HG03196 (cell line): ENCODE results near the gene RNF125.
A peak's percentile ranks its signal among the peaks of the same experiment; 100 is the strongest.

Source experiments
- ATAC-seq: cut with Tn5 transposase; IDR thresholded peaks from one replicate; pipeline ENCODE4 v1.9.1; 2021; ENCODE audit not compliant: unreplicated experiment

RNF125 gene

DNA sequence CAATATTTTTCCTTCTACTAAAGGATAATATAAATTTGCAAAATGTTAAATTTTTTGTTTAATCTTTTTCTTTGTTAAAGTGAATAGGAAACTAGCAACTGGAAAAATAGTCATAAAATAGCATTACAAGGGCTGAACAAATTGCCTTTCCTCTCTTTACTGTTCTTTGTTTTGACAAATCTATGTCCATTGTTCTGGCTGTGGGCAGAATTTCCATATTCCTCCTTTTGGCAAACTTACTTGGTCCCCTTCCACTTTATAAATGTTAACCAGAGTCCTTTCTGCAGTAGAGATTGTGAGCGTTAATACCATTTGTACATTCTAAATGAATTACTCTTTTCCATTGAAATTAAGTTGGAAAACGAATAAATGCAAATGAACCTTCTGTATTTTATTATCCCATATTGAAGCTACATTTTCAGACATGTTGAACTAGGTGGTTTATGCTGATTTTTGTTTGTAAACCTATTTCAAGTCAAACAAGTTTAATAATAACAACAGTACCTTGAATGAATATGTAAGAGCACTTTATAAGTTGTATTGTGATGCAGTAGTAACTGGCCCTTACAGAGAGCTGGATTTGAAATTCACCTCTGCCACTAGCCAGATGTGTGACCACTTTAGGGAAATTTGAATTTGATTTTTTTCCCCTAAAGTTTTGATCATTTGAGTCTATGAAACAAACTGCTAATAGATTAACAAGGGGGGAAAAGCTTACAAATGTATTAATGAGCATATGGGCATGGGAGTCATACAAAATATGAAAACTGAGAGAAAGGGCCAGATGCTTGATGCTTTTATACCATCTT, 3.3 kb downstream of the RNF125 start:
- no peak for ATAC-seq

DNA sequence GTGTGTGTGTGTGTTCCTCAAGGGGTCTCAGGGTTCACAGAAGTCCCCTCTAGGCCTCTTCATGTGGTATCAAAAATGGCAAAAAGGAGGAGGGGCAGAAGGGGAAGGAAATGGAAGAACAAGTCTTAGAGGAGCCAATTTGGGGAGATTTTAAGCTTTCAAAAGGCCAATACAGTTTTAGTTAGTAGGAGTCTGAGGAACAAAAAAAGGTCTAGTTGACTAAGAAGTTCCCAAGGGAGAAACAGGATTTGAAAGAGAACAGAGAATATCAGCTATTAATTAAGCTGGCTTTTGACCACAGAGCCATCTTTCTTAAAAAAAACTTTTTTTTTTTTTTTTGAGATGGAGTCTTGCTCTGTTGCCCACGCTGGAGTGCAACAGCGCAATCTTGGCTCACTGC, 7.1 kb downstream of the RNF125 start:
- no peak for ATAC-seq

DNA sequence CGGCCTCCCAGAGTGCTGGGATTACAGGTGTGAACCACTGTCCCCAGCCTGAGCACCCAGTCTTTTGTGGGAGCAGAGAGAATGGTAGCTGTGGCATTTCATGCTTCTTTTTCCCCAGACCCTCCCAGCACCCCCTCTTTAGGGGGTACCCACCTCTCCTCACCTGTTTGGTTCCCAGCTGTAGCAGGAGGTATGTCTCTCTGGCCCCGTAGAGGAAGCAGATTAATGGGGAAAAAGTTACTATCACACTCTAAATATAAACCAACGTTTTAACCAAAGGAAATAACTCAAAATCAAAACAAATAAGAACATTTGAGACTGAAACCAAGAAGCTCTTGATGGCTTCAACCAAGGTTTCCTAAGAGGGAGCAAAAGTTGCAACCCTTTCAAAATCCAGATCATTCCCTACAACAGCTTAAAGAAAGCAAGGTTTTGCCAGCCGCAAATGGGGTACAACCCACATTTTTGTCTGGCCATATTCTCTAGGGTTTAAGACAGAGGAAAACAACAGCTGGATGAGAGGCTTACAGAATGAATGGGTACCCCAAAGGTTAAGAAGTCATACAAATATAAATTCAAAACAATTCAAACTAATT, 8.0 kb downstream of the RNF125 start:
- no peak for ATAC-seq

DNA sequence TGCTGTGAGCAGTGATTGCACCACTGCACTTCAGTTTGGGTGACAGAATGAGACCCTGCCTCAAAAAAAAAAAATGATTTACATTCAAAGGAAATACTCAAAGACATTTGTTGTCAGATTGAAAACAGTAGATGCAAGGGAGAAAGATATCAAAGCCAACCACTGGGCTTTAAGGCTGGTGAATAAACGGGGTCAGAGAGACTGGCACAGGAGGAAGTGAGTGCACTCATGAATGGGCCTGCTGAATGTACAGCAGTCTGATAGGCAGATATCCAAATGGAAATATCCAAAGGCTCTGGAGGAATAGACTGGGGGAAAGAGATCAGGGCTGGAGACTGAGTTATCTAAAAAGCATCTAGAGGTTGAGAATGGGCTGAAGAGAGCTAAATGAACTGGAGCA, 10.9 kb downstream of the RNF125 start:
- no peak for ATAC-seq

DNA sequence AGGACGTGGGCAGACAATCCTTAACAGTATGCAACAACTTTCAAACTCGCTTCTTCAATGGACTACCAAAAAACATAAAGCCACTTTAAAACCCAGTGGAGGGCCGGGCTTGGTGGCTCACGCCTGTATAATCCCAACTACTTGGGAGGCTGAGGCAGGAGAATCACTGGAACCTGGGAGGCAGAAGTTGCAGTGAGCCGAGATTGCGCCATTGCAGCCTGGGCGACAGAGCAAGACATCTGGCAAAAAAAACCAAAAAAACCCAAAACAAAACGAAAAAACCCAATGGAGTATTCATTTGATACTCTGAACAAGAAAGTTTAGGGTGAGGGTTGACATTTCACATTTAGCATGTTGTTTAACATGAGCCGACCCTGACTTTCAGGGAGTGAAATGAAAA, 14.0 kb downstream of the RNF125 start:
- ATAC-seq, result no peak

DNA sequence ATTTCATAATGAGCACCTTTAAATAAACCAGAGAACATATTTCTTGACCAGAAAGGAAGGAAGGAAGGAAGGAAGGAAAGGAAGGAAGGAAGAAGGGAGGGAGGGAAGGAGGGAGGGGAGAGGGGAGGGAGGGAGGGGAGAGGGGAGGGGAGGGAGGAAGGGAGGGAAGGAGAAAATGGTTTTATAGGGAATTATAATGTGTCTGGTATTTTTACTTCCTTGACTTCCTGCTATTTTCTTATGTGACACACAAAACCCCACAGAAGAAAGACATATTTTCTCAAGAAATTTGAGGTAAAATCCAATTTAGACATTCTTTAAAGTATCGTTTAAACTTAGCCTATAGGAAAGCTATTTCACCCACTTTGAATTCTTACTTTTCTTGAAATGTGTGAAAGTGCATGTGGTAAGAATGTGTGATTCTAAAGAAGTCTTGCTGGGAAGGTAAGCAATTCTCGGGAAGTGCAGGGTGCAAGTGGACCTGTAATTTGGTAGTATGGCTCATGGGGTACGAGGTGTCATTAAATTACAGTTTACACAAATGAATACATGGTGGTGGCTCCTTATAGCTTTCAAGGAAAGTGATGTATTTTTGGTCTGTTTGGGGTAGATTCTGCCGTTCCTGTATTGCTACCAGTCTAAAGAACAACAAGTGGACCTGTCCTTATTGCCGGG, 18.0 kb downstream of the RNF125 start:
- no peak for ATAC-seq

DNA sequence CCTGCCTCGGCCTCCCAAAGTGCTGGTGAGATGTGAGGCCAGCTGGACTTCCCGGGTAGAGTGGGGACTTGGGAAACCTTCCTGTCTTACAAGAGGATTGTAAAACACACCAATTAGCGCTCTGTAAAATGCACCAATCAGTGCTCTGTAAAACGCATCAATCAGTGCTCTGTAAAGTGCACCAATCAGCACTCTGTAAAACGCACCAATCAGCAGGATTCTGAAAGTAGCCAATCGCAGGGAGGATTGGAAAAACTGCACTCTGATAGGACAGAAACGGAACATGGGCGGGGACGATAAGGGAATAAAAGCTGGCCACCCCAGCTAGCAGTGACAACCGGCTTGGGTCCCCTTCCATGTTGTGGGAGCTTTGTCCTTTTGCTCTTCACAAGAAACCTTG, 19.0 kb downstream of the RNF125 start:
- no peak for ATAC-seq

DNA sequence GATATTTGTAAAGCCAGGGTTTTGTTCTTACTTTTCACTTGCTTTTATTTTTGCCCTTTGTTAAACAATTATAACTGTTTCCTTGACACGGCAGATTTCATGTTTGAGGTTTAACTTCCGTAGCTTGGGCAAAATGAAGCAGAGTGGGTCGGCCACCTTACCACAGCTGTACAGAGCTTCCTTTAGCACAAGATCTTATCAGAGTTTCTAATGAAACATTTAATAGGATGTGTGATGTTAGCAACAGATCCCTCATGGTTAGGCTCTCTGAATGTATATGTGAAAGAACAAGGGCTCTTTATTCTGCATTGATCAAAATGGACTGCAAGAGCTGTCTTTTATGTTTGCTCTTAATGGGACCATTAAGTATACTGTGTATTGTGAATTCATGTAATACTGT, 22.3 kb downstream of the RNF125 start:
- ATAC-seq, result peak; percentile 74

DNA sequence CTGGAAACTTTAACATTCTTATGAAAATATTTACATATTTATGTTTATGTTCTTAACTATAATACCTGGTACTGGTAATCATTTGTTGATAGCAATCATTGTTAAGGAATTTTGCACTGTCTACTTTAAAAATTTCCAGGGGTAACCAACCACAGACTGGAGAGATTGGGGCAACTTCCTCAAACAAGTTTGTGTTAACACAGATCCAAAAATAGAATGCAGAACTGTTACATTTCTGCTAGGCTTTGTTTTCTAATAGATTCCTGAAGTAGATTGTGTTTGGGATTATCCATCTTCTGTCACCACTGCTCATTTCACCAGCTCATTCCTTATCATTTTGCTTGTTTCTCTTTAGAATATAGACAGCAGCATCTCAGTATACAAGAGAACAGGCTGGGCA, 23.7 kb downstream of the RNF125 start:
- ATAC-seq, result no peak

DNA sequence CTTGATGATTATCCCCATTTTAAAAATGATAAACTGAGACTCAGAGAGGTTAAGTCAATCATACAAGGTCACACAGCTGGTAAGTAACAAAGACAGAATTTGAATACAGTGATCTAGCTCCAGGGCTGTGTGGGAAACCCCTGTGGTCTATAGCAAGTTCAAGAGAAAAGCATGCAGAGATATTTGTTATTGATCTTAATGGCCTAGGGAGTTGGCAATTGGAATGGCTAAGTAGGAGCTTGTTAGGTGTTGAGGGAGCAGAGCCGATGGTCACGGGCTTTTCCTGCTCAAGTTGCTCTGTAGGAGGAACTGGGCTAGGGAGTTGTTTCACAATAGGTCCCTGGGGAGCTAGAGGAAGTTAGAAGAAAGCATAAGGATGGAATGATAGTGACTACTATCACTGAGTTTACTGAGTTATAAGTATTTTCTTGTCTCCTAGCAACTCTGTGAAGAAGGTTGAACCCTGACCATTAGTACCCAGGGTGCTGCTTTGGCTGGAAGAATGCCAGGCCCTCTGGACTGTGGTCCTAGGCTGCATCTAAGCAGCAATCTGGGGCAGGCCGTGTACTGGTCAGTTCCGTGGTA, 30.0 kb downstream of the RNF125 start:
- ATAC-seq, result peak; percentile 76

DNA sequence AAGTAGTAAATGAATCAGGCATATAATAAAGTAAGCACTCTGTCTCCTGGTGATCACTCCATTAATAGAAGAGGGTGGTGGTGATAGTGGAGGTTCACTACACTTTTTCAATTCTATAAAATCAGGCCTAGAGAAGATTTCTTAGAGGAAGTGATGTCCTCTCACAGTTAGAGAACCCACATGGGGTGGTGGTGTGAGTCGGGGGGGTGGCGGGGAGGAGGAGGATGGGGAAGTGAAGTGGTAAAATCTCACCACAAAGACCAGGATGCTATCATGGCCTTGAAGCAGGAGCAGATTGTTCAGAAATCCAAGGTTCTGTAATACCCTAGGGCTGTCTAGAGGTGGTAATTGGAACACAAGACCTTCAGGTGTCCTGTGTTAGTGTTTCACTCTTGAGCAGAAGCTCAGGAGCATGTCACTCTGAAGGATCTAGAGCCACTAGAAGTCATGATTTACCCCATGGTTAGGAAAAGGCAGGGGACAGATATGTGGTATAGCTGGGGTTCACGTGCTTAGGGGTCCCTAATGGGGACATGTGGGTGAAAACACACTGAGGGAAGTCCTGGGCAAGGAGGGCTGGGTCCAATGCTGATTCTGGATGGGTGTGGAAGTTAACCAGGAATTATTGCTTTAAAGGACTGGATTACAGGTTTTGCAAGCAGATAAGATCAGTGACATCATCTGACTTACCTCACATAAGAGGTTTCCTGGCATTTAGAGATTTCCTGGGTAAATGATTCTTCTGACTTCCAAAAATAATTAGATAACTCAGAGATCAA, 31.0 kb downstream of the RNF125 start:
- ATAC-seq, result no peak

DNA sequence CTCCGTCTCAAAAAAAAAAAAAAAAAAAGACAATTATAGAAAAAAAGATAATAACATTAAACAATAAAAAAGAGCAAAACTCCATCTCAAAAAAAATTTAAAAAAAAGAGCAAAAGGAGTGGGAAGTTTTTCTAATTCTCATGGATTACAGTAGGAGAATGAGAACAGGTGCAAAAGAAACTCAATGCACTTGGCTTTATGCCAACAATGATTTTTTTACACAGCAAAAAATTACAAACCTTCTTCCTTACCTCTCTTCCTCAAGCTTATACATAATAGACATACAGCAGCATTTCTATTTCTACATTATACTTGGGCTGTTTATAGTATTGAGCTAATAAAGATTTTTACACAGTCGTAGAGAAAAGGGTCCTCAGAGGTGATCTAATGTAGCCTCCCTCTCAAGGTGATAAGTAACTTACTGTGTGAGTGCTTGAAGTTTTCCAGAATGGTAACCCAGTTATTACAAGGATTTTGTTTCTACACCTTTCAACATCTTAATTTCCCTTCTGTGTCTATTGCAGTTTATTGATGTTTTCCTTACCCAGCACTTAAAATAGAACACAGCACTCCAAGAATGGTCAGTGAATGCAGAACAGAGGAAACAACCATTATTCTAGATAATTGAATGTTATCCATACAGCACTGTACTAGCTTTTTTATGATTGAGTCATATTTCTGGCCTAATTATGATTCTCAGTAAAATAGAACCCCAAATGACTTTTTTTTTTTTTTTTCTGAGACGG, 38.2 kb downstream of the RNF125 start:
- ATAC-seq, result no peak

DNA sequence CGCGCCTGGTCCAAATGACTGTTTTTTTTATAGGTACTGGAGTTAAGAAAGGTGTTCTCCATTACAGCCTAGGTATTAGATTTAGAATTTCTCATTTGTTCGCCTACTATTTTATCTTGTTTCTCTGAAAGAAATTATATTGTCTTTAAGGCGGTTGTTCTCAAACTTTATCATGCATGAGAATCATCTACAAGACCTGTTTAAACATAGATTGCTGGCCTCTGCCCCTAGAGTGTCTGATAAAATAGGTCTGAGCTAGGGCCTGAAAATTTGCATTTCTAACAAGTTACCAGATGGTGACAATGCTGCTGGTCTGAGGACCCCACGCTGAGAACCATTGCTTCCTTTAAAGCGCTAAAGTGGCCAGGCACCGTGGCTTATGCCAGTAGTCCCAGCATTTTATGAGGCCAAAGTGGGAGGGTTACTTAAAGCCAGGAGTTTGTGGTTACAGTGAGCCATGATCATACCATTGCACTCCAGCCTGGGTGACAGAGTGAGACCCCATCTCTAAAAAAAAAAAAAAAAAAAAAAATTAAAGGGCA, 39.1 kb downstream of the RNF125 start:
- ATAC-seq, result no peak

DNA sequence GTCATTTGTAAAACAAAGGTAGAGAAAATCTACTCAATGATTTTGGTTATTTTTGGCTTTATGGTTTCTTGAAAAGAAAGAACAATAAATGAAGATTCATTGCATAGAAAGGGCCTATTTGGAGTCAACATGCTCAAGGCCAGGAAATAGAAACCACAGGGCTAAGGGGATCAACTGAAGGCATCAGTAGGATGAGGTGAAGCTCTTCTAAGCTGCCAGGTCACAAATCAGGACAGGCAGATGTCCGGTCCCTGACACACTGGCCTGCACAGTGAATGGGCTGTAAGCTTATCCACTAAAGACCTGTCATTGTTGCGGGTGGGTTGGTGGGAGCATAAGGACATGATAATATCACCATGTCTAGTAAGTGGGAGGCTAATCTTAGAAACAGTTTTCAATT, 41.4 kb downstream of the RNF125 start:
- ATAC-seq, result no peak

DNA sequence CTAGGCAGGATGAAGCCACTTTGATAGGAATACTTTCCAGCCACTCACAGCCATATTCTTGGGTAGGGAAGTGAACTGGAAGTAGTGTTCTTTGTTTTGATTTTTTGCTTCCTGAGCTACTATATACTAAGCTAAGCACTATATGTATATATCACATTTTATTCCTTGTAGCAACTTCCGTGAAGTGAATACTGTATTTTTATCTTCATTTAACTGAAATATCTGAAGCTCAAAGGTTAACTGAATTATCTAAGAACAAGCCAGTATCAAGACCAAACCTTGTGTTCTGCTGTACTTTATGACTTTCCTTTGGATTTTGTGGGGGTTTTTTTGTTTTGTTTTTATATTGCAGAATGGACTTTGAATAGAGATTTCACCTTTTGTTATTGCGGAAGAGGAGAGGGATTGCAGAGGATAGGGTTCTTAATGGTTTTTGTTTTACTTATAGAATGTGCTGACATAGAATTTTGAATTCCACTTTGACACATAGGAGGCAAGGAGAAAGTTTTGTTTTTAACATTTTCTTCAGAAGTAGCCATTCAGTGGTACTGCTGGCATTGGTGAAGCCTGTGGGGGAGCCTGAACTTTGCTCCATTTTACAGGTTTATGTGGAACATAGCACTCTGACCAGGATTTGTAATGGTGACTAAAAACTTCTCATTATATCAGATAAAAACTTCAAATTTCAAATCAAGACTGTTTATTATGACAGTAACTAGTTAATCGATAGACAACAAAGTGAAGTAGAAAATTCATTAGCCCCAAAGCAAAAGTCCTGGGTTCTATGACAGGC, 48.9 kb downstream of the RNF125 start:
- no peak for ATAC-seq

DNA sequence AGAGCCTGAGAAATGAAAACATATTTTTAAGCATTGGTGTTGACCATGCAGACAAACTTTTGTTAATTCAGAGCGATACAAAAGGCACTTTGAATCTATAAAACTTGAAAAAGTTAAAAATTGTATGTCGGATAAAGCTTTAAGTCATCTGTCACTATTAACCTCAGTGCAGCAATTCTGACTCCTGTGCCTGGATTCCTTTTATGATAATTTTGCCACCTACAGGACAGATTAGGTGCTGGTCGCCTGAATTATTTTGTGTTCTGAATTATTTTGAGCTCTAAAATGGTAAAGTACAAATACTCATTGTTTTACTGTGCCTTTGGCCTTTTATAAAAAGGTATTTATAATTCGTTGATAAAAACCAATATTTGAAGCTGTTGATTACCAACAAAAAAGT, 53.7 kb downstream of the RNF125 start:
- ATAC-seq, result no peak

DNA sequence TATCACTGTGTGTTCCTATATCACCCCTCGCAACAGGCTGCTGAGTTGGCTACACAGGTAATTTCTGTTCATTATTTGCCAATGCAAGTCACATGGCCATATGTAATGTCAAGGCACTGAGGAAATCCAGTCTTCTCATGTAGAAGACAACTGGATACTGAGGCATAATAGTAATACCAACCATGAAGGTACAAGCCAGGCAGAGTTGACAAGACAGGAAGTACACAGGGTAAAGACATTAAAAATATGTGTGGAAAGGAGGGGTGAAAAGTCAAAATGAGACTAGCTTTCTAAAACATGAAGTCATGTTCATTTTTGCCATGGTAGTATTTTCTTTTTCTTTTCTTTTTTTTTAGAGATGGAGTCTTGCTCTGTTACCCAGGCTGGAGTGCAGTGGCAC, 55.6 kb downstream of the RNF125 start:
- ATAC-seq, result no peak

DNA sequence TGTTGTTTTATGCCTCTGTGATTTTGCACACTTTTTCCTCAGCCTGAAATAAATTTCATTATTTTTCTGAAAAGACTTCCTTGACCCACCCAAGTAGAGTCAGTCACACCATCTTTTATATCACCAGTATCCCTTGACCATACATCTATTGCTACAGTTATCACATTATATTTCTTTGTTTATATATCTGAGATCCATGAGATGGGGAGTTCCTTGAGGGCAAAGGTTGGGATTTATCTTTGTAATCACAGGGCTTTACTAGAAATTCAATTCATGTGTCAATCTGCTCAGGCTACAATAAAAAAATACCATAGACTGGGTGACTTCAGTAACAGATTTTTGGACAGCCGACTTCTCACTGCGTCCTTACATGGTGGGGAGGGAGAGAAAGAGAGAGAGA, 60.2 kb downstream of the RNF125 start:
- no peak for ATAC-seq

DNA sequence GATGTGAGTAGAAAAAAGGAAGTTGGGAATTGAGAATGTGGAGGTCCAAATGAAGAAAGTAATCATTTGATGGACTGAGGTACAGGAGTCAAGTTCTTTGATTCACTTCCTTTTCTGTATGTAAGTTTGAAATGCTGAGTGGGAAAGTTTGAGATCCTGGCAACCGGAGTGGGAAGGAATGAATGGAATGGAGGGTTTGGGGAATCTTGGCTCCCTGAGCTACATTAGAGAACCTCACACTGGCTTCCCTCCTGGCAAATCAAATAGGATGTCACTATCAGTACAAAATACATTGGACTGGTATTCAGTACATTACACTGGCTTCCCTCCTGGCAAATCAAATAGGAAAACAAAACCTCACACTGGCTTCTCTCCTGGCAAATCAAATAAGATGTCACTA, 63.3 kb downstream of the RNF125 start:
- ATAC-seq, result no peak
